ENCODE data around the gene ELMO2.

Gene ELMO2

GRCh38 chr20:46351357-46352058, 54.9 kb downstream of the ELMO2 start:
- DNase-seq (ENCODE audit: low read depth): no peak

- DNase-seq (ENCODE audit: low read depth): no peak
Measured at GRCh38 chr20:46350986-46351267, 55.5 kb downstream of the ELMO2 start.

GRCh38 chr20:46350201-46350985, 56.0 kb downstream of the ELMO2 start:
- DNase-seq (ENCODE audit: low read depth): no peak

- DNase-seq (ENCODE audit: low read depth): no peak
Measured at GRCh38 chr20:46349742-46350056, 56.7 kb downstream of the ELMO2 start.

GRCh38 chr20:46349035-46349741, 57.2 kb downstream of the ELMO2 start:
- no peak for DNase-seq (ENCODE audit: low read depth)

GRCh38 chr20:46347841-46348803, 58.3 kb downstream of the ELMO2 start:
- DNase-seq (ENCODE audit: low read depth): no peak

GRCh38 chr20:46346770-46347169, 59.6 kb downstream of the ELMO2 start:
- no peak for DNase-seq (ENCODE audit: low read depth)

GRCh38 chr20:46344488-46345162, 61.8 kb downstream of the ELMO2 start:
- no peak for DNase-seq (ENCODE audit: low read depth)

- DNase-seq (ENCODE audit: low read depth): no peak
Measured at GRCh38 chr20:46343975-46344357, 62.4 kb downstream of the ELMO2 start.

GRCh38 chr20:46343348-46343974, 63.0 kb downstream of the ELMO2 start:
- DNase-seq (ENCODE audit: low read depth): no peak

- DNase-seq (ENCODE audit: low read depth): no peak
Measured at GRCh38 chr20:46342451-46343347, 63.7 kb downstream of the ELMO2 start.

GRCh38 chr20:46342010-46342378, 64.4 kb downstream of the ELMO2 start:
- DNase-seq (ENCODE audit: low read depth): no peak

- DNase-seq (ENCODE audit: low read depth): no peak
Measured at GRCh38 chr20:46341074-46342009, 65.1 kb downstream of the ELMO2 start.

GRCh38 chr20:46339037-46339436, 67.4 kb downstream of the ELMO2 start:
- DNase-seq (ENCODE audit: low read depth): no peak

GRCh38 chr20:46336735-46337134, 69.7 kb downstream of the ELMO2 start:
- no peak for DNase-seq (ENCODE audit: low read depth)

- no peak for DNase-seq (ENCODE audit: low read depth)
Measured at GRCh38 chr20:46334303-46334904, 72.0 kb downstream of the ELMO2 start.

GRCh38 chr20:46333161-46333991, 73.0 kb downstream of the ELMO2 start:
- DNase-seq (ENCODE audit: low read depth): no peak

All from stimulated activated CD8-positive, alpha-beta memory T cell treated with anti-CD3 and anti-CD28 coated beads, Interleukin-12 subunit alpha, Interleukin-12 subunit beta, amount 100 ng/mL, for 1 hour (primary cell).